SK-N-SH (cell line): ENCODE results near the gene SMYD2. TPM values are rescaled to one million over a fixed set of nuclear protein-coding genes. Genes with fewer than 3 reads are reported as not detected.

Experiments used
- CTCF ChIA-PET: fragments of 300-600, 350-600 bp; formaldehyde crosslinking; extraction: SDS; loops from one replicate; lab custom pipeline; 2021; lab: Yijun Ruan, JAX
- POLR2A ChIA-PET: fragments of 350-600 bp; sonication (Branson Sonifier 250); formaldehyde crosslinking; extraction: SDS; loops from one replicate; lab custom pipeline; 2020; ENCODE audit warnings: antibody characterized with exemption, inconsistent platforms; lab: Yijun Ruan, JAX
- DNase-seq: peaks from one replicate; pipeline ENCODE4 v3.0.0; 2012
- H2AFZ ChIP-seq: fragments of 200-600 bp; sonication (generic); 2 replicates; pipeline ENCODE4 v1.8.1; 2016; ENCODE audit warnings: antibody characterized with exemption, mild to moderate bottlenecking, low read depth
- H3F3A ChIP-seq: fragments of 200-600 bp; sonication (generic); replicated peaks from 2 replicates; pipeline ENCODE3; 2016; ENCODE audit warnings: antibody characterized with exemption, mild to moderate bottlenecking; ENCODE audit not compliant: insufficient read depth
- H3K27ac ChIP-seq, 2 experiments: fragments of 200-500 bp in 1 of 2; fragments of 200-600 bp in 1 of 2; sonication (Bioruptor generic) in 1 of 2; sonication (generic), shearing (Covaris generic) in 1 of 2; 2 replicates each; pipeline versions ENCODE4 v1.5.1 to v1.6.1; 2014 to 2016; ENCODE audit warnings: low read depth in 2 of 2, inconsistent platforms in 1 of 2, low read length in 1 of 2, mild to moderate bottlenecking in 1 of 2, mixed read lengths in 1 of 2
- H3K27me3 ChIP-seq: fragments of 200-600 bp; sonication (generic), shearing (Covaris generic); 2 replicates; pipeline ENCODE4 v1.6.1; 2016; ENCODE audit warnings: mixed run types; ENCODE audit not compliant: insufficient read depth
- H3K36me3 ChIP-seq, 2 experiments: fragments of 200-500 bp in 1 of 2; fragments of 200-600 bp in 1 of 2; sonication (Bioruptor generic) in 1 of 2; sonication (generic) in 1 of 2; replicated peaks in 1 of 2; 2 replicates each; pipeline versions ENCODE3 to v1.5.1; 2014 to 2016; ENCODE audit warnings: low read length in 1 of 2, mild to moderate bottlenecking in 1 of 2; ENCODE audit not compliant: insufficient read depth in 2 of 2, control insufficient read depth in 1 of 2
- H3K4me1 ChIP-seq, 2 experiments: fragments of 200-500 bp in 1 of 2; fragments of 200-600 bp in 1 of 2; sonication (Bioruptor generic) in 1 of 2; sonication (generic), shearing (Covaris generic) in 1 of 2; 2 replicates each; pipeline versions ENCODE4 v1.5.1 to v1.6.1; 2014 to 2016; ENCODE audit warnings: low read depth in 1 of 2, low read length in 1 of 2, mixed run types in 1 of 2; ENCODE audit not compliant: insufficient read depth in 2 of 2, control insufficient read depth in 1 of 2
- H3K4me2 ChIP-seq: fragments of 200-600 bp; sonication (generic), shearing (Covaris generic); 2 replicates; pipeline ENCODE4 v1.6.1; 2017; ENCODE audit warnings: mixed run types
- H3K4me3 ChIP-seq, 2 experiments: fragments of 200-500 bp in 1 of 2; fragments of 200-600 bp in 1 of 2; sonication (Bioruptor generic) in 1 of 2; sonication (generic), shearing (Covaris generic) in 1 of 2; 2 replicates each; pipeline versions ENCODE4 v1.5.1 to v1.8.1; 2014 to 2016; ENCODE audit warnings: low read depth in 2 of 2, inconsistent platforms in 1 of 2, low read length in 1 of 2, mild to moderate bottlenecking in 1 of 2, mixed read lengths in 1 of 2, moderate library complexity in 1 of 2
- H3K79me2 ChIP-seq: fragments of 200-600 bp; sonication (generic); 2 replicates; pipeline ENCODE4 v1.8.1; 2017; ENCODE audit warnings: mild to moderate bottlenecking; ENCODE audit not compliant: insufficient read depth
- H3K9ac ChIP-seq: fragments of 200-600 bp; sonication (generic); 2 replicates; pipeline ENCODE4 v1.6.1; 2017; ENCODE audit warnings: mixed run types
- H3K9me2 ChIP-seq: fragments of 200-600 bp; sonication (generic); 2 replicates; pipeline ENCODE4 v1.6.1; 2017; ENCODE audit warnings: mixed run types
- H3K9me3 ChIP-seq: fragments of 200-600 bp; sonication (generic); 2 replicates; pipeline ENCODE4 v1.6.1; 2017; ENCODE audit warnings: mixed run types, mild to moderate bottlenecking, moderate library complexity
- H4K20me1 ChIP-seq: fragments of 200-600 bp; sonication (generic); 2 replicates; pipeline ENCODE4 v1.6.1; 2017; ENCODE audit warnings: mild to moderate bottlenecking, mixed run types; ENCODE audit not compliant: insufficient read depth
- CTCF ChIP-seq: fragments of 200-600 bp; sonication (generic); IDR thresholded peaks from 2 replicates; pipeline ENCODE4 v1.6.1; 2017; ENCODE audit warnings: antibody characterized with exemption, mild to moderate bottlenecking, moderate library complexity
- FOXJ3 ChIP-seq: sonication (generic); formaldehyde crosslinking; IDR thresholded peaks from 2 replicates; pipeline ENCODE4 v1.5.1; 2020; ENCODE audit warnings: mild to moderate bottlenecking, missing genetic modification reagents
- MAX ChIP-seq: IDR thresholded peaks from 2 replicates; pipeline ENCODE4 v1.4.0; 2012; ENCODE audit warnings: low read depth
- NFIC ChIP-seq: IDR thresholded peaks from 2 replicates; pipeline ENCODE4 v1.4.0; 2012; ENCODE audit warnings: borderline replicate concordance
- PBX3 ChIP-seq: IDR thresholded peaks from 2 replicates; pipeline ENCODE4; 2012
- POLR2AphosphoS5 ChIP-seq: IDR thresholded peaks from 2 replicates; pipeline ENCODE4 v1.6.1; 2012; ENCODE audit warnings: low read depth, low read length
- RAD21 ChIP-seq: IDR thresholded peaks from 2 replicates; pipeline ENCODE4 v1.6.1; 2012; ENCODE audit warnings: mild to moderate bottlenecking, low read length
- RXRA ChIP-seq: IDR thresholded peaks from 2 replicates; pipeline ENCODE4 v1.4.0; 2012; ENCODE audit warnings: low read depth, mild to moderate bottlenecking, borderline replicate concordance
- TCF12 ChIP-seq: IDR thresholded peaks from 2 replicates; pipeline ENCODE4 v1.4.0; 2012
- USF1 ChIP-seq: IDR thresholded peaks from 2 replicates; pipeline ENCODE4 v1.4.0; 2012; ENCODE audit warnings: low read depth, borderline replicate concordance
- USF2 ChIP-seq: fragments of 150-350 bp; IDR thresholded peaks from 2 replicates; pipeline ENCODE4 v1.6.1; 2017; ENCODE audit warnings: antibody characterized with exemption, low read length, low read depth, borderline replicate concordance
- YY1 ChIP-seq: IDR thresholded peaks from 2 replicates; pipeline ENCODE4 v1.4.0; 2012; ENCODE audit warnings: low read depth, mild to moderate bottlenecking
- ZBTB33 ChIP-seq: IDR thresholded peaks from 2 replicates; pipeline ENCODE4 v1.4.0; 2012; ENCODE audit warnings: low read depth, borderline replicate concordance
- WGBS: methylation state at CpG from one replicate; pipeline ENCODE4 v1.1.6; 2017; ENCODE audit warnings: low lambda C conversion rate; 5-methylcytosine and 5-hydroxymethylcytosine counted together
- polyA plus RNA-seq, 3 experiments: library from polyadenylated mRNA; depleted of rRNA; stranded (reverse); fragments of >200 nt; gene quantifications; 2 replicates each; pipeline ENCODE4 v1.2.3, GENCODE V29; 2012

SMYD2 gene
- polyA plus RNA-seq, 1 of the 3 experiments (the other 2 are of a cell fraction) = 23.1 TPM

GRCh38 chr1:214341932-214342331 lies 61.0 kb downstream of the SMYD2 start:
- Histone ChIP-seq H4K20me1 (no peaks in the 10 kb centered on the region), H3K27me3 (no peaks in the 10 kb centered on the region), H3K4me2 (no peak overlapping the region), H3K4me3 (no peak overlapping the region), H3K9me3 (no peaks in the 10 kb centered on the region), H3K9ac (no peak overlapping the region), H3K9me2 (no peaks in the 10 kb centered on the region), H3K79me2 (no peaks in the 10 kb centered on the region), H3K27ac (no peak overlapping the region), H3K4me1 (no peaks in the 10 kb centered on the region), H2AFZ (no peak overlapping the region), H3F3A (peaks cover 31% of the 10 kb centered on the region), H3K36me3 (peaks cover 37 to 56% of the 10 kb centered on the region in 2 experiments)
- WGBS = 100% methylated on average over 3 of the region's 3 CpGs
- TF ChIP-seq USF1 (no peak), NFIC (no peak), USF2 (no peak), FOXJ3 (no peak), PBX3 (no peak), RXRA (no peak), RAD21 (no peak), ZBTB33 (no peak), POLR2AphosphoS5 (no peak), YY1 (no peak), TCF12 (no peak), CTCF (no peak), MAX (no peak)
- POLR2A ChIA-PET = no interaction called here
- DNase-seq = no peak
- CTCF ChIA-PET = interaction anchor here (1.4 to 3.6 kb wide), 5 partner anchors 10 to 286 kb away, joined by 3 to 19 read pairs (median 5); no protein-coding TSS in a partner anchor
